ENCODE measurements around the gene MED26. TPM values are rescaled to one million over a fixed set of nuclear protein-coding genes. Genes with fewer than 3 reads are reported as not detected.

The MED26 gene
- total RNA-seq, 1 experiment from 2014 or later = 9.0 TPM

DNA sequence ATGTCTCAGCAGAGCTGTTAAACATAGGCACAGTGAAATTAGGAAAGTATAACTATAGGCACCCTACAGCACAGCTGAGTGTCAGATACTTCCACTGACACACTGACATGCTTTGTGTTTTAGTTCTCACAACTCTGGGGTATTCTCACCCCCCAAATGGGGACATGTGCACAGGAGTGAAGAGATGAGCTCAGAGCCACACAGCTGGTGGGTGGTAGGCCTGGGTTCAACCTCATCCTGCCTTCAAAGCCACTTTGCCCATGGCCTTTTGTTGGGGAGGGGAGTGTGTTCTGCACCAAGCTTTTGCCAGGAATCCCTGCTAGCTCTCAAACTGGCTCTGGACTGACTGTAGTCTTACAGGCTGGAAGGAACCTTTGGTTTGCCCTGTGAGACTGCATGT, 54.1 kb downstream of the MED26 start:
- no peak for DNase-seq
- intact Hi-C loops (cut with micrococcal nuclease; ENCODE audit: unreplicated experiment) = no loop called here
- no TSS peak for BruUV-seq (replicated peaks)
- CTCF ChIA-PET = interaction anchor here (0.6 kb wide), 1 partner anchor 14 kb away, joined by 3 read pairs; no protein-coding TSS in a partner anchor
- Mint-ChIP-seq H3K4me1 (ENCODE audit: low read depth, unreplicated experiment) (peaks cover 13% of the 10 kb centered on the region), H3K4me3 (ENCODE audit: low read depth, unreplicated experiment) (no peak overlapping the region), H3K9me3 (ENCODE audit: low read depth, unreplicated experiment) (no peaks in the 10 kb centered on the region), H3K27me3 (ENCODE audit: unreplicated experiment) (no peaks in the 10 kb centered on the region), H3K36me3 (ENCODE audit: insufficient read depth, unreplicated experiment) (peaks cover 56% of the 10 kb centered on the region), H3K27ac (ENCODE audit: unreplicated experiment) (no peak overlapping the region)
- TF ChIP-seq, protein P1, sequence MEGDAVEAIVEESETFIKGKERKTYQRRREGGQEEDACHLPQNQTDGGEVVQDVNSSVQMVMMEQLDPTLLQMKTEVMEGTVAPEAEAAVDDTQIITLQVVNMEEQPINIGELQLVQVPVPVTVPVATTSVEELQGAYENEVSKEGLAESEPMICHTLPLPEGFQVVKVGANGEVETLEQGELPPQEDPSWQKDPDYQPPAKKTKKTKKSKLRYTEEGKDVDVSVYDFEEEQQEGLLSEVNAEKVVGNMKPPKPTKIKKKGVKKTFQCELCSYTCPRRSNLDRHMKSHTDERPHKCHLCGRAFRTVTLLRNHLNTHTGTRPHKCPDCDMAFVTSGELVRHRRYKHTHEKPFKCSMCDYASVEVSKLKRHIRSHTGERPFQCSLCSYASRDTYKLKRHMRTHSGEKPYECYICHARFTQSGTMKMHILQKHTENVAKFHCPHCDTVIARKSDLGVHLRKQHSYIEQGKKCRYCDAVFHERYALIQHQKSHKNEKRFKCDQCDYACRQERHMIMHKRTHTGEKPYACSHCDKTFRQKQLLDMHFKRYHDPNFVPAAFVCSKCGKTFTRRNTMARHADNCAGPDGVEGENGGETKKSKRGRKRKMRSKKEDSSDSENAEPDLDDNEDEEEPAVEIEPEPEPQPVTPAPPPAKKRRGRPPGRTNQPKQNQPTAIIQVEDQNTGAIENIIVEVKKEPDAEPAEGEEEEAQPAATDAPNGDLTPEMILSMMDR (IDR thresholded peaks at IDR 0.05; ENCODE audit: unreplicated experiment) = no peak

DNA sequence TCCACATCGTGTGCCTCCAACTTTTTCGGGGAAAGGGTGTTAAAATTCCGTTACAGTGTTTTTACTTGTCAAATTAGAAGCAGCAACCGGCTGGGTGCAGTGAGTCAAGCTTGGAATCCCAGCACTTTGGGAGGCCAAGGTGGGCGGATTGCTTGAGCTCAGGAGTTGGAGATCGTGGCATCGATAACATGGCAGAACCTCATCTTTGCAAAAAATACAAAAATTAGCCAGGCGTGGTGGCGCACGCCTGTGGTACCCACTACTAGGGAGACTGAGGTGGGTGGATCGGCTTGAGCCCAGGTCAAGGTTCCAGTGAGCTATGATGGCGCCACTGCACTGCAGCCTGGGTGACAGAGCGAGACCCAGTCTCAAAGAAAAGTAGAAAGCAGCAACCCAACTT, 54.7 kb downstream of the MED26 start:
- no peaks in the 10 kb centered on the region for H3K9me3 Mint-ChIP-seq (ENCODE audit: low read depth, unreplicated experiment)
- DNase-seq = no peak
- intact Hi-C loops (cut with micrococcal nuclease; ENCODE audit: unreplicated experiment) = no loop called here
- peak overlapping the region; percentile 87 for H3K4me3 Mint-ChIP-seq (ENCODE audit: low read depth, unreplicated experiment)
- H3K4me1 Mint-ChIP-seq (ENCODE audit: low read depth, unreplicated experiment) = peaks cover 19% of the 10 kb centered on the region
- H3K27ac Mint-ChIP-seq (ENCODE audit: unreplicated experiment) = peak overlapping the region; percentile 84
- TF ChIP-seq, protein P1 (IDR thresholded peaks at IDR 0.05; ENCODE audit: unreplicated experiment) = no peak
- no peaks in the 10 kb centered on the region for H3K27me3 Mint-ChIP-seq (ENCODE audit: unreplicated experiment)
- peaks cover 60% of the 10 kb centered on the region for H3K36me3 Mint-ChIP-seq (ENCODE audit: insufficient read depth, unreplicated experiment)
- BruUV-seq (replicated peaks) = no TSS peak
- CTCF ChIA-PET = no interaction called here

DNA sequence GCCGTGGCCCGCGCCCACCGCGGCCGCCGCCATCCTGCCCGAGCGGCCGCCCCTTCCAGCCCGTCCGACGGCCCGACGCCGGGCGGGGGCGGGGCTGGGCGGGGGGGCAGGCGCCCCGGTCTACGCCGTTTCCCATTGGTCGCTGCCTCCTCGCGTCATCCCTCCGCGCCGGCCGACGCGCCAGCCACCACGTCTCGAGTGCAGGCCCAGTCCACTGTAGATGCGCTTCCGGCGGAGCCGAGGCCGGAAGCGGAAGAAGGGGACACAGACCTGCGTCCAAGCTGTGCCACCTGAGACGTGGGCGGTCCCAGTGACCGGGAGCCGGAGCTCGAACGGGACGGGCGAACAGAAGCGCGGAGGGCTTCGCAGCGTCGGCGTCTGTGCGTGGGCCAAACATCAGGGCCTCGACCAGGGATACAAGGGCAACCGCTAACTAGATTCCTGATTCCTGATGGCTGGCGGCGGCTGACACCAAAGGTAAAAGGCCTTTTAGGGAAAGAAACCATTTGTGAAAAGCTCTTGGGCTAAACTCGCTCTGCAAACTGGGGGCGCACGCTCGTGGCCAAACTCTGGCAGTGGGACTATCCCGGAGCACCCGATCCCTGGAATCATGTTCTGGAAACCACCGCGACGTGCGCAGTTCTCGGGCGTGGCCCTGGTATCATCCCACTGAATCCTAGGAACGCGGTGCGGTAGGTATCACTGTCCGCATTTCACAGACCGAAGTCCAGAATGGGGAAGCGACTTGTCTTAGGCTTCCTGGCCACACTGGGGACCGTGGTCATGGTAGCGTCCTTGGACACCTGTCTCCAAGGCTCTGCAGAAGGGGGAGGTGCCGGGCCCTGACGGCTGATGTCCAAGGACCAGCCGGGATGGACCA, 55.4 kb downstream of the MED26 start, which contains the start of gene SLC35E1:
TSS of gene SLC35E1 (minus strand) at position 84 of the 880 bp plus-strand sequence. CDS start at position 33, 51 bp downstream.
- H3K4me1 Mint-ChIP-seq (ENCODE audit: low read depth, unreplicated experiment) = peaks cover 19% of the 10 kb centered on the region
- CTCF ChIA-PET = no interaction called here
- peak within 1 kb of the TSS; percentile 84 for H3K27ac Mint-ChIP-seq (ENCODE audit: unreplicated experiment)
- H3K36me3 Mint-ChIP-seq (ENCODE audit: insufficient read depth, unreplicated experiment) = peaks cover 60% of the 10 kb centered on the region
- intact Hi-C loops (cut with micrococcal nuclease; ENCODE audit: unreplicated experiment) = no loop called here
- TSS peak; percentile 69 for BruUV-seq (replicated peaks)
- H3K9me3 Mint-ChIP-seq (ENCODE audit: low read depth, unreplicated experiment) = no peaks in the 10 kb centered on the region
- H3K27me3 Mint-ChIP-seq (ENCODE audit: unreplicated experiment) = no peaks in the 10 kb centered on the region
- peak; percentile 92 for DNase-seq
- peak within 1 kb of the TSS; percentile 87 for H3K4me3 Mint-ChIP-seq (ENCODE audit: low read depth, unreplicated experiment)
- TF ChIP-seq, protein P1 (IDR thresholded peaks at IDR 0.05; ENCODE audit: unreplicated experiment) = no peak

DNA sequence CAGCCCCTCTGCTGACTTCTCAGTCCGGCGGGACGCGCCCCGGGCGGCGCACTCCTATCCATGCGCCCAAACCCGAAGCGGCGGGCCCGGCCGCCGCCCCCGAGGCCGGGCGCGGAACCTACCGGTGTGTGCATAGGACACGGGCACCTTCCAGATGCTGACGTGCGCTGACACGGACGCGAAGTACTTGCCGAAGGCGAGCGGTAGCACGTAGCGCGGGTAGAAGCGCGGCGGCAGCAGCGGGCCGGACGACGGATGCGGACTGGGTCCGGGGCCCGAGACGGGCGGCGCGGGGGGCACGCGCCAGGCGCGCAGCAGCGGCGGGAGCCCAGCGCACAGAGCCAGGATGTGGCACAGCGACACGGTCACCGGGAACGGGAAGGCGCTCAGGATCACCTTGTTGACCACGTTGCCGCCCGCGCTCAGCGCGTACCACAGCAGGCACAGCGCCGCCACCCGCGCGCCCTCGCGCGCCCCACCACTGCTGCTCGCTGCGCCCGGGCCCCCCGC, 56.1 kb downstream of the MED26 start:
- H3K27ac Mint-ChIP-seq (ENCODE audit: unreplicated experiment) = peak overlapping the region; percentile 84
- intact Hi-C loops (cut with micrococcal nuclease; ENCODE audit: unreplicated experiment) = no loop called here
- H3K4me1 Mint-ChIP-seq (ENCODE audit: low read depth, unreplicated experiment) = peaks cover 19% of the 10 kb centered on the region
- BruUV-seq (replicated peaks) = no TSS peak
- CTCF ChIA-PET = no interaction called here
- H3K4me3 Mint-ChIP-seq (ENCODE audit: low read depth, unreplicated experiment) = peak overlapping the region; percentile 87
- TF ChIP-seq, protein P1 (IDR thresholded peaks at IDR 0.05; ENCODE audit: unreplicated experiment) = no peak
- DNase-seq = no peak
- no peaks in the 10 kb centered on the region for H3K27me3 Mint-ChIP-seq (ENCODE audit: unreplicated experiment)
- H3K9me3 Mint-ChIP-seq (ENCODE audit: low read depth, unreplicated experiment) = no peaks in the 10 kb centered on the region
- peaks cover 61% of the 10 kb centered on the region for H3K36me3 Mint-ChIP-seq (ENCODE audit: insufficient read depth, unreplicated experiment)
